Prostate gland (tissue), 2 donors: Measurements from ENCODE around the gene ZC3H15.
A peak's percentile ranks its signal among the peaks of the same experiment; 100 is the strongest.

Experiments used
- POLR2A ChIP-seq: fragments of 450-650 bp; IDR thresholded peaks from one replicate; pipeline ENCODE4 v1.6.1; 2016; ENCODE audit warnings: antibody characterized with exemption, mild to moderate bottlenecking
- TF ChIP-seq, protein P1 (sequence below), 4 experiments: fragments of 200-600 bp in 2 of 4; fragments of 450-650 bp in 2 of 4; sonication (generic) in 2 of 4; IDR thresholded peaks; 1 replicate in 3 of 4; 2 replicates in 1 of 4; pipeline ENCODE4 v1.5.1; 2016 to 2019; ENCODE audit warnings: antibody characterized with exemption in 4 of 4, mild to moderate bottlenecking in 2 of 4, moderate library complexity in 2 of 4

- peak; percentile 87 for TF ChIP-seq POLR2A
- TF ChIP-seq, protein P1, sequence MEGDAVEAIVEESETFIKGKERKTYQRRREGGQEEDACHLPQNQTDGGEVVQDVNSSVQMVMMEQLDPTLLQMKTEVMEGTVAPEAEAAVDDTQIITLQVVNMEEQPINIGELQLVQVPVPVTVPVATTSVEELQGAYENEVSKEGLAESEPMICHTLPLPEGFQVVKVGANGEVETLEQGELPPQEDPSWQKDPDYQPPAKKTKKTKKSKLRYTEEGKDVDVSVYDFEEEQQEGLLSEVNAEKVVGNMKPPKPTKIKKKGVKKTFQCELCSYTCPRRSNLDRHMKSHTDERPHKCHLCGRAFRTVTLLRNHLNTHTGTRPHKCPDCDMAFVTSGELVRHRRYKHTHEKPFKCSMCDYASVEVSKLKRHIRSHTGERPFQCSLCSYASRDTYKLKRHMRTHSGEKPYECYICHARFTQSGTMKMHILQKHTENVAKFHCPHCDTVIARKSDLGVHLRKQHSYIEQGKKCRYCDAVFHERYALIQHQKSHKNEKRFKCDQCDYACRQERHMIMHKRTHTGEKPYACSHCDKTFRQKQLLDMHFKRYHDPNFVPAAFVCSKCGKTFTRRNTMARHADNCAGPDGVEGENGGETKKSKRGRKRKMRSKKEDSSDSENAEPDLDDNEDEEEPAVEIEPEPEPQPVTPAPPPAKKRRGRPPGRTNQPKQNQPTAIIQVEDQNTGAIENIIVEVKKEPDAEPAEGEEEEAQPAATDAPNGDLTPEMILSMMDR (IDR thresholded peaks at IDR 0.05), result peak in 2 of 4 experiments; percentile 22 to 35
Measured at GRCh38 chr2:186485871-186486650, at the start of gene ZC3H15.
